Inferior parietal cortex (tissue), 1 donor: ENCODE measurements around the gene F2R.

Experiments
- DNase-seq: peaks from one replicate; pipeline ENCODE4 v3.0.0-alpha.2; 2016; ENCODE audit errors: extremely low spot score

The F2R gene

GRCh38 chr5:76690704-76691466, 25.0 kb upstream of the F2R start:
- no peak for DNase-seq

GRCh38 chr5:76691467-76692273, 24.3 kb upstream of the F2R start:
- DNase-seq, result no peak

GRCh38 chr5:76692274-76692540, 23.7 kb upstream of the F2R start:
- DNase-seq, result no peak

GRCh38 chr5:76692651-76693050, 23.3 kb upstream of the F2R start:
- no peak for DNase-seq

GRCh38 chr5:76693141-76693540, 22.8 kb upstream of the F2R start:
- no peak for DNase-seq

GRCh38 chr5:76694317-76694716, 21.6 kb upstream of the F2R start:
- no peak for DNase-seq

- no peak for DNase-seq
Observed at GRCh38 chr5:76695346-76695745, 20.6 kb upstream of the F2R start.

GRCh38 chr5:76696251-76696650, 19.7 kb upstream of the F2R start:
- DNase-seq, result no peak

GRCh38 chr5:76697670-76698069, 18.3 kb upstream of the F2R start:
- DNase-seq, result no peak

- no peak for DNase-seq
Observed at GRCh38 chr5:76700571-76700970, 15.4 kb upstream of the F2R start.

- no peak for DNase-seq
Observed at GRCh38 chr5:76701298-76701697, 14.6 kb upstream of the F2R start.

GRCh38 chr5:76703707-76704106, 12.2 kb upstream of the F2R start:
- DNase-seq, result no peak

- DNase-seq, result no peak
Observed at GRCh38 chr5:76704131-76704663, 11.7 kb upstream of the F2R start.

GRCh38 chr5:76705574-76705973, 10.4 kb upstream of the F2R start:
- DNase-seq, result no peak

- DNase-seq, result no peak
Observed at GRCh38 chr5:76709762-76710161, 6.2 kb upstream of the F2R start.

GRCh38 chr5:76710991-76711390, 4.9 kb upstream of the F2R start:
- DNase-seq, result no peak

- DNase-seq, result no peak
Observed at GRCh38 chr5:76714751-76715485, 1.0 kb upstream of the F2R start.

- DNase-seq, result no peak
Observed at GRCh38 chr5:76715486-76715735, 515 bp upstream of the F2R start.

- DNase-seq, result no peak
Observed at GRCh38 chr5:76716456-76717157, 681 bp downstream of the F2R start.

GRCh38 chr5:76717222-76718083, 1.5 kb downstream of the F2R start:
- no peak for DNase-seq

GRCh38 chr5:76718381-76718832, 2.5 kb downstream of the F2R start:
- DNase-seq, result no peak
